MV-4-11 (cell line): ENCODE measurements around the gene PTPN14.

Source experiments
- DNase-seq: peaks from one replicate; lab custom pipeline; 2025; lab: John Stamatoyannopoulos, UW

Gene PTPN14

DNA sequence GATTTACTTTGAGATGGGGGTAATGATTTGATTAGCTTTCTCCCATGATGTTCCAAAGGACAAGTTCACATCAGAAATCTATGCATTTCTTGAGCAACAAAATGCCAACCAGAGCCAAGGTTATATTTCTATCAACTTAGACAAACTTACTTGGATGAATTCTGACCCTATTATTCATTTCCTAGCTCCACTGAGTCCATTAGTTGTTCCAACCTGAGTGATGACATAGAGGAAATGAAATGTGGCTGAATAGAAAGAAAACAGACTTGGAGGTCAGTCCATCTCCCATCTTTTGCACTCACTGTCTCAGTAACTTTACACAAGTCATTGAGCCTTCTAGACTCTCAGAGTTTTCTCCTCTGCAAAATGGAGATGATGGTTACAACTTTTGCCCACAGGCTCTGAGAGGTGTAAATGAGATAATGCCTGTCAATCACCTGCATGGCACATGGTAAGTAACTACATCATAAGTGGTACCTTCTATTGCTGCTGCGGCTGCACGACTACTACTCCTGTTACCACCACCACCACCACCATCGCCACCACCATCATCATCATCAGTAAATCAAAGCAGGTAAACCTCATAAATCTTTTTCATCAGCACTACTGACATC is 98.2 kb downstream of the PTPN14 start:
- no peak for DNase-seq

DNA sequence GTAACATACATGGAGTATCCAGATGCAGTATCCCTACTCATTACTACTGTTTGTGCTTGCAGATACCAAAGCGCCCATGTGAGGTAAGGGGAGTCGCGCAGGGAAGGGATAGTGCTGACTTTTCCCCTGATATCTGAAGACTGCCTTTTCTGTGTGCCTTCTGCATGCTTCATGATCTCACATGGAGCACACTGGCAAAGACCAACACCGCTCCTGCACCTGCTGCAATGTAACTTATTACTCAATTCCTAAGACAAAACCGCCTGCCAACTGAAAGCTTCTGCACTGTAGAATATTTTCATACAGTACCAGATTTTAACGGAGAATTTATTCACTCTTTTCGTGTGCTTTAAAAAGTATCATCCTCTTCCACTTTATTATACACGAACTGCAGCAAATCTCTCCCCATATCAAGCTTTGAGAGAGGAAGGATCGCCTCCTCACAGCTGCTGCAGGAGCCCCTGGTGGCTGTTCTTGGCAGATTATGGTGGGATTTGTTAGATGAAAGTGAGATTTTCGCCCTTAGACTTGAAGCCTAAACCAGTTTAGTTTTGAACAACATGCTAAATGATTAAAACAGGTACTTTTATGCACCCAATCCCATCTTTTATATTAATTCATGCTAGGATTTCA is 99.1 kb downstream of the PTPN14 start:
- DNase-seq, result peak; percentile 17

DNA sequence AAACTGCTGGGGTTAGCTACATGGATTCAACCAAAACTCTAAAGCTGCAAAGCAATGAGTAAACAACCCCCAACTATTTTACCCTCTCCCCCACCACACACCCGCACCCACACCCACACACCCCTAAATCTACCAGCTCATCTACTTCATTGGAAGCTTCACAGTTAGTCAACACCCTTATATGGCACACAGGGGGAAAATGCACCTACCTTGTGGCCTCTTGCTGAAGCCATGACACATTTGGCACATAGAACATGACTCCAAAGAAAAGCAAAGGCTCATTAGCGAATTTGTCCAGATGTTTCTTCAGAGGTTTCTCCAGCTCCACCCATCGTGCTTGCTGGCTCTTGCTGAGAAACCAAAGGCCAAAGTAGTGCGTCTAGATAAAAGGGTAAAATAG is 99.8 kb downstream of the PTPN14 start:
- no peak for DNase-seq

DNA sequence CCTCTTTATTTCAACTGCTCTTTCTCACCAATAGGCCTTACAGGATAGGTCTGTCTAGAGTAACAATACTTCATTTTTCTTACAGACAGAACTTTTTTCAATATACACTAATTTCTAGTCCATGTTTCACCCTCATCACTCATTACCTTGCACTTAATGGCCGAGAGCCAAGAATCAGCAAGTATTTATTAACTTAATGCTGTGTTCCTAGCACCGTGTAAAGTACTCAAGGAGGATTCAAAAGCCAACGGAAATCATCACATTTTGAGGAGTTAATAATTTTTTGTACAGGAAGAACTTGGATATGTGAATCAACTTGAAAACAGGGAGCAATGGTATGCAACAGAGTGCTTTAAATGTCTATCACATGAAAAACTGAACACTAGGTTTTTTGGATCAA is 102.0 kb downstream of the PTPN14 start:
- DNase-seq, result no peak

DNA sequence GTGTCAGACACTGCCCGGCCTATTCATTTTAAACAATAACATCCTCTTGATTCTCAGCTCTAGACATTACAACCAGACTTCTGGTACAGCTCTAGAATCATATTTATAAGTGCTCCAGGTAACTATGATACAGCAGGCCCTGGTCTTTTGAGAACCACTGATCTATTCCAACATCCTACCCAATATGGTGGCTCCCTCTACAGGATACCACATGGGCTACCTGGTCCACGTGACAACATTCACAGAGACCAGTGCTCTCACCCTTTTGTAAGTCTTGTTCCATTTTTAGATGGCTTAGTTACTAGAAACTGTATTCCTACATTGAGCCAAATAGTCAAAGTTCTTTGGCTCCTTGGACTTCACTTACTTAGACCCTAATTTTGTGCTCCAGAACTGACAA is 102.9 kb downstream of the PTPN14 start:
- DNase-seq, result no peak

DNA sequence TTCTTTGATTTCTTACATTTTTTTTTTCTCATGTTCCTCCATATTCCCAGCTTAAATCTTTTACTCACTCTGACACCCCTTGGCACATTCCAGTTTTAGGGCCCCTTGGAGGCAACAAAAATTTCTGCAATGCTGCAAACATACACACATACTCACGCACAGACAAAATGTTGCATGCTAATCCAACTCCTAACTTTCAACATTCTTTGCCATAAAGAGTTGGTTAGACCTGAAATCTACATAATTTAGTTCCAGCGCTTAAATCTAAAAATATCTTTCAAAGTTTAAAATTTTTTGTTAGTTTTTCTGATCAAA is 103.9 kb downstream of the PTPN14 start:
- DNase-seq, result no peak

DNA sequence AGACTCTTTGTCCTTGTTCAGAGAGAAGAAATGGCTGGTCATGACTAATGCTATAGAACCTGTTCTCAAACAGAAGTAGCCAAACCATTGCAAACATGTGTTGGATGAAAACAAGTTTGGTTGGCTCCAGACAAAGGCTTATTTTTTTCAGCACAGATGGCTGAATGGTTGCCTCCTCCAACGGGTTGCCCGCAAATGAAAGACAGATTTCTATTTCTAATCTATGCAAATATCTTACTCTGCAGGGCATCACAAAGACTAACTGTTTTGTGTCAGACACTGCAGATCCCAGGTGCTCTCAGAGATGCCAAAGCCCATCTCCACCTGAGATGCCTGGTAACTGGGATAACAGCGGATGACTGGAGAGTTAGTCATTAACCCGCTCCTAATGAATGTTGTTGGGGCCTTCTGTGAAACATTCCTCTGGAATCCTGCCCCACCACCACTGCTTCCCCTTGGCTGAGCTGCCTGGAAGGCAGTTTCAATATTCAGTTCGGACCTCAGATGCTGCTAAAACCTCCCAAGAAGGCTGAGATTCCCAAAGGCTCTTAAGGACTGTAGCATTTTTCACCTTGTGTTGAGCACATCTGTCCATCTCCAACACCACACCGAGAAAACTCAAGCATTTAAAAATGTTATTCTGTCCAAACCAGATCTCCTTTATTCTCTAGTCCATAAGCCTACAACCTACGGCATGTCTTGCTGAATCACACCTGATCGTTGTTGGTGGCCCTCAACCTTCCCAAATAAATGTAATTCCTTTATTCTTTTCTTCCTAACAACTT is 104.4 kb downstream of the PTPN14 start:
- peak; percentile 53 for DNase-seq

DNA sequence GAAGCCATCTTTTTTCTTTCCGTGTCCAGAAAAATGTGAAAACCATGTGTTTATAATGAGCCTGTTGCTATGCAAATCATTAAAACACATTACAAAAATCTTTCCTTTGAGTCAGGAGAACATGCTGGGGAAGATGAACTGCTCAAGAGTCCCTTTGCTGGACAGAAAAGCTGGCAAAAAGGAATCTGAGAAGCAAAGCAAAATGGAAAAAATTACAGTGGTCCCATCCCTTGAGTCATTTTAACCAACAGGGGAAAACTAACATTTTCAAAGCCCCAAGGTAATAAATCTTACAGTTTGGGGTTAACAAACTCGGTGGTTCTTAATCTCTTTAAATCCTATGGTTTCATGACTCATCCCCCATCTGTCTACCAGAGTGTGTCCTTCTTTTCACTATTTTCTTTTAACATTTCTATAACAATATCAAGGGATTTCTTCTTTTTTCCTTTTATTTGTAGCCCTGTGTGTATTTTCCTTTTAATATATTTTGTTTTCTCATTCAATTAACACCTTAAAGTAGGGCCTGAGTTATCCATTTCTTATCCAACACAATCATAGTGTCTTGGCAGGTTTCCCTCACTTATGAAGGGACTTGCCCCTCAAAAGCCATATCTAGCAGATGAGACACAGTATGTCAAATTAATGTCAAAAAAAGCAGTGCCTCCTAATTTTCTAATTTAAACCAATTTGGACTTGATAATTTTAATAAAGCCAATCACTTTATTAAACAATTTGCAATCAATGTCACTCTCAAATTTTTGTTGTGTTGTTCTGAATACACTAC is 105.4 kb downstream of the PTPN14 start:
- DNase-seq, result peak; percentile 97

DNA sequence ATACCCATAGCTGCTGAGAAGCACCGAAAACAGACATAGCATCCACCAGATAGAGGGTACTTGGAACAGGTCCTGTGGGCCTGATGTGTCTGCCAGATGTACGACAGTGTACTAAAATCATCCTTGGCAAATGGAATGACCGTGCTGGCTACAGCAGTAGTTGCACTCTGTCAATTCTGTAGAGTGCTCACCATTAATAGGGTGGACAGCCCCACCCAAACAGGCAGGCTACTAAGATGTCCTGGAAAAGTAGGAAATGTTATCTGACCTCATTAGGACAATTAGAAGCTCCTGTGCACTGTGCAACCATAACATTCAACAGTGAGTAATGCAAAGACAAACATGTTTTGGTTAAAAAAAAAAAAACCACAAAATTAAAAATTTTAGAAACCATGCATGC is 106.2 kb downstream of the PTPN14 start:
- DNase-seq, result no peak

DNA sequence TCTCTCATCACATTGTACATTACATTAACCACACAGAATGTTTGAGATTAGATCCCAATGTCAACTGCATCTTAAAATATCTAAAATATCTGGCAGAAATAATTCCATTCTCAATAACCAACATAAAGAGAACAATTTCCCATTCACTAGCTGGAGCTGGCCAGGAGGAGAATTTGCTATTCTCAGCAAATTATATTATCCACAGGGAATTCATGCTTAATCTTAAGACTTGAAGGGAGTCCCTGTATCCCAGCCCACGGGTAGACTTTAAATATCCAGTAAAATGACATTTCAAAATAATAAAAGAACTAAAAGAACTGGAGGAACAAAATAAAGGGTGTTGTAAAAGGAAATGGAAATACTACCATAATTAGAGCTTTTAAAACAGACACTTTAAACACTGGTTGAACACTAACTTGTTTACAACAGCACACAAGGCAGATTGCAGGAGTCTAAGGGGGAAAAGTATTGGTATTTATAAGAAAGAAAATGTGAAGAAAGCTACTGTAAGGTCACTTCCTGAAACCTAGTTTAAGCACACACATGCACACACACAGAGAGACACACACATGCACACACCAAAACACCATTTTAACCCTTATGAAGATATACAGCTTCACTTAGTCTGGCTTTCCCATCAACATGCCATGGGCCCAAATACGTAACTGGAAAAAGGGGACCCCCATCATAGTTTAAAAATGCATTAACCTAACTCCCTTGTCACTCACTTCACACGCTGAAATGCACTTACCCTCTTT is 107.0 kb downstream of the PTPN14 start:
- peak; percentile 48 for DNase-seq

DNA sequence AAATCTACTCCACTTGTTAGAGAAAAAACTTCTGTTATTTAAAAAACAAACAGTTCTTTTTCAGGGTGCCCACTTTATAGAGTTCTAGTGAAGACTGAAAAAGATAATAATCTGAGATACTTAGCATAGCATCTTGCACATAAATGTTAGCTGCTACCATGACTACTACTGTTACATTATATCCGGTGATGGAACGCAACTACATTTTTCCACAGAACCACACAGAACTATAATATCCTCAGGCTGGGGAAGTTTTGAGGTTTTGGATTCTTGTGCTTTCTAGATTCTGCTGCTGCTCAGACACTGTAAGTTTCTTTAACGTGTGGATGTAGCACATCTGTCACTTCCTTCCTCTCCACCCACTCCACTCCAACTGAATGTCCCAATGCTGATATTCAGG is 110.3 kb downstream of the PTPN14 start:
- peak; percentile 87 for DNase-seq

DNA sequence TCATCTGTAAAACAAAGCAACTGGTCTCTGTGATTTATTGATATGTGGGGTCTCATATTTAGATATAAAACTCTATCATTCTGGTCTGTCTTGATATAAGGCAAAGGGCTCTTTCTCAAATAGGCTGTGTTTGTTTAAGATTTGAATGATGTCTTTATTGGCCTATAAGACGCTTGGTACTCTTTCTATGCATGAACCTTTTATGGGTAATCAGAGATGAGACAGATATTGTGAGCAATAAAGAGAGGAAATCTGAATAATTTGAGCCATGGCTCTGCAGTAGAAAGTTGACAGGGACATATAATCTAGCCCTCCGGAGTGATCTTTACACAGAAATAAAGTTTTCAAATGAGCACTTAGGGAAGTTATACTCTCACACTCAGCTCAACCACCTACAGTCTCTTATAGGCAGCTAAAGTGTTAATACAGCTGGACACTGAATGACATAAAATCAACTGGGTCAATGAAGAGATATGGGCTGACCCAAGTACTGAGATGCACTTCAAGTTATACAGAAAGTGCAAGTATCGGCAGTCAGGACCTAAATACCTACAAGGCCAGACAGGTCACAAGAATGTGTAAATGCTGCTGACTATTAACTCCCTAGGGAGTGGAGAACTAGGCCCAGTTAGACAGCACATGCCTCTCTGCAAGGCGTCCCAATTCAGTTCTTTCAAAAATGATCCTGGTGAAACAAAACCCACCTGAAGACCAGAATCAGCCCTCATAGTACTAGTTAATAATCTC is 111.0 kb downstream of the PTPN14 start:
- no peak for DNase-seq

DNA sequence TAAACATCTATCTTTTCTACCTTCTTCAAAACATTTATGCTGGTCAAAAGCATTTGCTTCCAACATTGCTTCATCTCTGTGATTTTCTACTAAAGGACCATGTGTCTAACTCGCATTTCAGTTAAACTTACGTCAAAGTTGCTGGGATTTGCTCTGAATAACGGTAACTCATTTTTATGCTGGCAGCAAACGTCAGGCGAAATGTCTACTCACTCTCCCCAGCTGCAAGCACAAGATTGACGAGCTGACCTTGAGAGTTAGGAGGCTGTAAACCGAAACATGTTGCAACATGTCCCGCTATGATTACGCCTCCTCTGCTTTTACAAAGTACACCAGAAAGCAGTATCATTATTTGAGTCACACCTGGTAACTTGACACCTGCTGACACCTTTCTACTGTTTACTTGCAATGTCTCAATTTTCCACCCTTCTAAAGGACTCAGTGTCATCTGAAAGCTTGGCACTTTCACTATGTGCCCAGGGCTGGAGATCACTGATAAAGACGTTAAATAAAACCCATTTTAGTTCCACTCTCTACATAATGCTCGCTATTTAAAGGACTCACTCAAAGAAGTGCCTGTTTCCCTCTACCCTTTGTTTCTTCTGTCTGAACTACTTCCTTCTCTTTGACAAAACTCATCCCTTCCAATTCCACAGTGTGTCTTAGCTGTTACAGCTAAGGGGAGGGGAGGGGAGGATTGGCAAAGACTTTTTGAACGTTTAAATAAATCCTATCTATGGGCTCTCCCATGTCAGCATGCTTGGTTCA is 111.9 kb downstream of the PTPN14 start:
- peak; percentile 94 for DNase-seq

DNA sequence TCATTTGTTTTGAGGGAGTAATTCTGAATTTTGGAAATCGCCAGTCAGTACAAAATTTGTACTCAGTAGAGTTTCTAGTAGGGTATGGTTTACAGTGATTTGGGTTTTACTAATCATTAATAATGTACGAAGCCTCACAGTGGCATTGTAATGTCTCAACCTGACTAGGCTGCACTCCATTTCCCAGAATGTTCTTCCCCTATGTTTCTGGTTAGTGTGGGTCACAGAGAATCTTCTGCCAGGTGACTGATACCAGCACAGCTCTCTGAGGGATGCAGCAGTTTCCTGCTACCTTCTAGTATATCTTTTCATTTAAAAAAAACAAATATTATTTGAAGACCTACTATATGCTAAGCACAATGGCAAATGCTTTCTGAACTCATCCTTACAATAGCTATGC is 112.9 kb downstream of the PTPN14 start:
- no peak for DNase-seq

DNA sequence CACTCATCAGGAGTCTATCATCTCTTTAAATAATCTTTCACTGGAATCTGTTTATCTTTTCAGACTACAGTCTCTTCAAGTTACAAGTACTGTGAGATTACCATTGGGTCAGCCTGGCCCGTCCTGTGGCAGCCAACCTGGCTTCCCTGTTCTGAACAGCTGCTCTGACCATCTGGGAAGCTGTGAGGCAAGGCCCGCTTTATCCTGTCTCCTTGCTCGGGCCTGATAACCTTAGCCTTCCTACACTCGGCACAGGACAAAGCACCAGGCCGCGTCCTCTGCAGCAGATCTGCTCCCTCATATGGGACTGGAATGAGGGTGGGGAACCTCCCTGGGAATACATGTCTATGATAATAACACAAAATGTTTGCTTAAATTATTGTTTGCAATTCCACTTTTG is 113.3 kb downstream of the PTPN14 start:
- no peak for DNase-seq

DNA sequence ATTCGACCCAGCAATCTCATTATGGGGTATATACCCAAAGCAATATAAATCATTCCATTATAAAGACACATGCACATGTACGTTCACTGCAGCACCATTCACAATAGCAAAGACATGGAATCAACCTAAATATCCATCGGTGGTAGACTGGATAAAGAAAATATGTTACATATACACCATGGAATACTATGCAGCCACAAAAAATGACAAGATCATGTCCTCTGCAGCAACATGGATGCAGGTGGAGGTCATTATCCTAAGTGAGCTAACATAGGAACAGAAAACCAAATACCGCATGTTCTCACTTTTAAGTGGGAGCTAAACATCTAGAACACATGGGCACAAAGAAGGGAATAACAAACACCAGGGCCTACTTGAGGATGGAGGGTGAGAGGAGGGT is 115.5 kb downstream of the PTPN14 start:
- no peak for DNase-seq

DNA sequence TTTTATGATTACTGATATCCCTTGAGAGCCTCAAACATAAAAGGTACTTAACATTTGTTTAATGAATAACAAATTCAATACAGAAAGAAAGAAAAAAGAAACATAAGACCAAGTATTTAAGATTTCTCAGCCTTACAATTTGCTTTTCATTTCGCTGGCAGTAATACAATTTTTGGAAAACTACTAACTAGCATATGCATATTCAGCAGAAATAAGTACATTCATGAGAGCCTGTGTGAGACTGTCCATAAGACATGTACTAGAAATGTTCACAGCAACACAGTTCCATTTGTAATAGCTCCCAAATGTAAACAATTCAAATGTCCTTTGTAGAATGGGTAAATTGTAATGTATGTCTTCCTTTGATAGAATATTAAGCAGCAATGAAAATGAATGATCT is 119.2 kb downstream of the PTPN14 start:
- DNase-seq, result no peak

DNA sequence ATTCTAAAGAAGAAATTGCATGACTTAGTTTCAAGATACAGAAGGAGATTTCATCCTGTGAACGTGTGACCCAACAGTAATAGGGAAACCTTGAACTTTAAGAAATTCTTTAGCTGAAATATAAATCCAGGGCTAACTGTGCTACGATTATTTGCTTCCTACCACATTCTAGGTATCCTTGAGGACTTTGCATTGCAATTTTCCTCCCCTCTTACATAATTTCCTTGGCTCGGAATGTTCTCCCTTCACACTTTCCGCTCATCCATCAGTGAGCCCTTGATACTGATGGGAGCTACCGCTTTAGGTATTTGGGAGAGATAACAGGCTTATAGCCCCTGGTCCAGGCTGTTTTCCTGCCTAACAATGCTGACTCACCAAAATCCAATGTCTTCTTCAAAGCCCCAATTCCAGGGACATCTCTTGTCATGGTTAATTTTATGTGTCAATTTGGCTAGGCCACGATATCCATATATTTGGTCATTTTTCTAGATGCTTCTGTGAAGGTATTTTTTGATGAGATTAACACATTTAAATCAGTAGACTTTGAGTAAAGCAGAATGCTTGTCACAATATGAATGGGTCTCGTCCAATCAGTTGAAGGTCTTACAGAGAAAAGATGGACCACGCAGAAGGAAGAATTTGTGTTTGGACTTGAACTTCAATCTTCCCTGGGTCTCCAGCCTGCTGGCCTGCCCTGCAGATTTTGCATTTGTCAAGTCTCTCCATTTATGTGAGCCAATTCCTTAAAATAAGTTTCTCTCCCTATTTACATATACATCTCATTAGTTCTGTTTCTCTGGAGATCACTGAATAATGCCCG is 121.2 kb downstream of the PTPN14 start:
- DNase-seq, result no peak

DNA sequence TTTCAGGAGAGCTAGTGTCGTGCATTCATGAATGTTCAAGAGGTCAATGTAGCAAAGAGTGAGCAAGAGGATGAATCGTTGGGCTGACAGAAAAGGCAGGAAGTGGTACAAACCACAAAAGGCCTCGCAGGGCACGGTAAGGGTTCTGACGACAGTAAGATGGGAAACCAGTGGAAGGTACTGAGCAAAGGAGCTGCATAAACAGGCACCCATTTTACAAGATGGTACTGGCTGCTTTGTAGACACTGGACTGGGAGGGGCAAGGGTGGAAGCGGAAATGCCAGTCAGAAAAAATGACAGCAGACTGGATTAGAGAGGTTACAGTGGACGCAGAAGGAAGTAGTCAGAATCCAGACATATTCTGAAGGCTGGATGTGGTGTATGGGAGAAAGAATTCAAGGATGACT is 123.5 kb downstream of the PTPN14 start:
- DNase-seq, result peak; percentile 99

DNA sequence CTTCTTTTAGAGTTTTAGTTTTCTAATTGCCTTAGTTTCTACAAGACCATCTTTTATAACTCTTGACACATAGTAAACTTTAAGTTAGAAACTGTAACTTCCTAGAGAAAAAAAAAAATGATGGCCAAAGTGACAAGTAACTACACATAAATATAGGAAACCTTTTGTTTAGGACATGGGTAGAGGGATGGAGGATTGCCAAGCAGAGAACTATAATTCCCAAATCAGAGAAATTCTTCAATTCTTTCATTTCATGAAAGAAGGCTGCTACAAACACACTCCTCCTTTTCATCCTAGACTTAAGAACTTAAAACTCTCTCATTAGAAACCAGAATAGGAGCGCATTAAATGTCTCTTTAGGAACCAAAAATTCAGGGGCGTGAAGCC is 125.0 kb downstream of the PTPN14 start:
- no peak for DNase-seq
